GM18867 (cell line): ENCODE results near the gene CISD3.
"Not testable (repeated sequence)": the region's sequence is repeated elsewhere in the genome, so short reads cannot be mapped to it uniquely, and the experiment has no call there.

Experiments used
- ATAC-seq: cut with Tn5 transposase; IDR thresholded peaks from one replicate; pipeline ENCODE4 v1.9.1; 2021; ENCODE audit warnings: mild to moderate bottlenecking, moderate library complexity; ENCODE audit not compliant: unreplicated experiment

Gene CISD3

GRCh38 chr17:38707678-38708351 lies 22.3 kb upstream of the CISD3 start:
- no peak for ATAC-seq

GRCh38 chr17:38709104-38709820 lies 20.9 kb upstream of the CISD3 start:
- no peak for ATAC-seq

GRCh38 chr17:38709864-38710603 lies 20.1 kb upstream of the CISD3 start:
- ATAC-seq = no peak

GRCh38 chr17:38710604-38710962 lies 19.6 kb upstream of the CISD3 start:
- ATAC-seq = no peak

- ATAC-seq = no peak
Measured at GRCh38 chr17:38710985-38711384, 19.2 kb upstream of the CISD3 start.

GRCh38 chr17:38711792-38712571 lies 18.2 kb upstream of the CISD3 start:
- ATAC-seq = no peak

GRCh38 chr17:38712593-38712992 lies 17.5 kb upstream of the CISD3 start:
- ATAC-seq = no peak

- no peak for ATAC-seq
Measured at GRCh38 chr17:38713456-38714075, 16.6 kb upstream of the CISD3 start.

- no peak for ATAC-seq
Measured at GRCh38 chr17:38715216-38715943, 14.8 kb upstream of the CISD3 start.

- ATAC-seq = no peak
Measured at GRCh38 chr17:38716368-38717005, 13.7 kb upstream of the CISD3 start.

- ATAC-seq = no peak
Measured at GRCh38 chr17:38717139-38717745, 12.9 kb upstream of the CISD3 start.

- ATAC-seq = no peak
Measured at GRCh38 chr17:38719289-38719942, 10.7 kb upstream of the CISD3 start.

- no peak for ATAC-seq
Measured at GRCh38 chr17:38719943-38720641, 10.0 kb upstream of the CISD3 start.

GRCh38 chr17:38720941-38721340 lies 9.2 kb upstream of the CISD3 start:
- ATAC-seq = no peak

GRCh38 chr17:38721802-38722201 lies 8.3 kb upstream of the CISD3 start:
- ATAC-seq = no peak

GRCh38 chr17:38724337-38724988 lies 5.7 kb upstream of the CISD3 start:
- no peak for ATAC-seq

- no peak for ATAC-seq
Measured at GRCh38 chr17:38725066-38725465, 5.1 kb upstream of the CISD3 start.

GRCh38 chr17:38726145-38726544 lies 4.0 kb upstream of the CISD3 start:
- not testable (repeated sequence) for ATAC-seq
